ENCODE data around the gene PGLYRP1.

The PGLYRP1 gene

DNA sequence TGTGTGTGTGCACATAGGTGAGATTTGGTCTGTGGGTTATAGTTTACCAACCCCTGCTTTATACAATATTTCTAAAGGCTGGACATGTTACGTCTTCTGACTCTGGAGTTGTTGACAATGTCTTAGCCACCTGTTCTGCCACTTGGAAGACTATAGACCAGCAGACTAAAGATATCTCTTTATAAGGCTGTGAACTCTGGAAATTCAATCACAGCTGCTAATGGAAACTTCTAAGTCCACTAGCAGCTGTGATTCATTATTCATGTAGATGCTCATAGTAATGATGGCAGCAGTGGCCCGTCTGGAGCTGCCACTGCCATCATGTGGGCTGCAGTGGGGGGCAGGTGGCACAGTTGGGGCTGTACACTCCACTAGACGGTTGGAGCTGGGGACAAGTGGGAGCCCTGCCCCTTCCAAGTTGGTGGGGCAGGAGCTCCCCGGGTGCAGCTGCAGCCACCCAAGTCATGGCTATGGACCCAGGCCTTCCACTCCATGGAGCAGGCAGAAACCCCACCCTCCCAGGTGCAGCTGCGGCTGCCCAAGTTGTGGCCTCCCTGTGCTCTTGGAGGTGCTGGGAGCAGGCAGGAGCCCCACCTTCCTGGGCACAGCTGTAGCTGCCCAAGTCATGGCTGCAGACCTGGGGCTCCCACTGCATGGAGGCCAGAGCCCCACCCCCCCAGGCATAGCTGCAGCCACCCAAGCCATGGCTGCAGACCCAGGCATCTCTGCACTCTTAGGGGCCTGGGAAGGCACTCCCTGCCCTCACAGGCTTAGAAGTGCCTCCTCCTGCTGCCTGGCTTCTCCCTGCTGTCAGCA is 9.1 kb upstream of the PGLYRP1 start:
- no peak for DNase-seq

GRCh38 chr19:46030812-46031550 is 8.1 kb upstream of the PGLYRP1 start:
- no peak for DNase-seq

- DNase-seq = no peak
Observed at GRCh38 chr19:46025835-46026234, 3.0 kb upstream of the PGLYRP1 start.

- DNase-seq = no peak
Observed at GRCh38 chr19:46023311-46023779, 492 bp upstream of the PGLYRP1 start.

- DNase-seq = no peak
Observed at GRCh38 chr19:46022061-46022430, 807 bp downstream of the PGLYRP1 start.

GRCh38 chr19:46021531-46022041 is 1.3 kb downstream of the PGLYRP1 start:
- DNase-seq = no peak

GRCh38 chr19:46020819-46021125 is 2.1 kb downstream of the PGLYRP1 start:
- DNase-seq = no peak

GRCh38 chr19:46019270-46019669 is 3.6 kb downstream of the PGLYRP1 start:
- no peak for DNase-seq

- DNase-seq = no peak
Observed at GRCh38 chr19:46018729-46019251, 4.1 kb downstream of the PGLYRP1 start.

GRCh38 chr19:46017874-46018675 is 4.8 kb downstream of the PGLYRP1 start:
- no peak for DNase-seq

- DNase-seq = no peak
Observed at GRCh38 chr19:46017095-46017429, 5.8 kb downstream of the PGLYRP1 start.

GRCh38 chr19:46016426-46017094 is 6.3 kb downstream of the PGLYRP1 start:
- peak; percentile 81 for DNase-seq

- peak; percentile 35 for DNase-seq
Observed at GRCh38 chr19:46015687-46016425, 7.0 kb downstream of the PGLYRP1 start.

- DNase-seq = peak; percentile 63
Observed at GRCh38 chr19:46014941-46015686, 7.7 kb downstream of the PGLYRP1 start.

DNA sequence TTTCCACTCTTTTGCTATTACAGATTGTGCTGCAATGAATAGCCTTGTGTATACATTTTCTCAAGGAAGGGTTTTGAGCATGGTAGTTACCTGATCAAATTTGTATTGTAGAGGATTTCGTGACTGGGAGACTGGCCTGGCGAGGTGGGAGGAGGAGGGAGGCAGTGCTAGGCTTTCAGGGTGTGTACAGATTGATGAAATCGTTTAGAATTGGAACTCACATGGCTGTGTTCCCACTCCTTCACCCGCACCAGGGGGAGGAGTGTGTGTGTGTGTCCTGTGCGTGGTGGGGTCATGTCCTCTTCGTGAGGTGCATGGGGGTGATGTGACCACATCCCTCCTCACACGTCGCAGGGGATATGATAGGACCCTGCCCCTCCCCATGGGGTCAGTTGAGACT is 8.3 kb downstream of the PGLYRP1 start:
- no peak for DNase-seq

GRCh38 chr19:46009530-46010510 is 13.0 kb downstream of the PGLYRP1 start:
- DNase-seq = peak; percentile 63

- no peak for DNase-seq
Observed at GRCh38 chr19:46006411-46006810, 16.4 kb downstream of the PGLYRP1 start.

- no peak for DNase-seq
Observed at GRCh38 chr19:46002678-46003275, 20.1 kb downstream of the PGLYRP1 start.
